ENCODE measurements around the gene PICALM.
"Not testable (repeated sequence)": the region's sequence is repeated elsewhere in the genome, so short reads cannot be mapped to it uniquely, and the experiment has no call there.

PICALM gene

GRCh38 chr11:85970593-85970992 is 98.3 kb downstream of the PICALM start:
- DNase-seq, result no peak

GRCh38 chr11:85967457-85967856 is 101.4 kb downstream of the PICALM start:
- DNase-seq, result no peak

- no peak for DNase-seq
These were observed 103.7 kb downstream of the PICALM start for GRCh38 chr11:85965202-85965601.

- no peak for DNase-seq
These were observed 106.9 kb downstream of the PICALM start for GRCh38 chr11:85961930-85962363.

GRCh38 chr11:85961130-85961529 is 107.8 kb downstream of the PICALM start:
- no peak for DNase-seq

GRCh38 chr11:85960678-85961077 is 108.2 kb downstream of the PICALM start:
- no peak for DNase-seq

GRCh38 chr11:85955531-85955930 is 113.4 kb downstream of the PICALM start:
- DNase-seq, result no peak

GRCh38 chr11:85953491-85954143 is 115.3 kb downstream of the PICALM start:
- DNase-seq, result no peak

- not testable (repeated sequence) for DNase-seq
These were observed 116.8 kb downstream of the PICALM start for GRCh38 chr11:85952108-85952485.

- DNase-seq, result no peak
These were observed 117.3 kb downstream of the PICALM start for GRCh38 chr11:85951428-85952107.

GRCh38 chr11:85951049-85951405 is 117.9 kb downstream of the PICALM start:
- DNase-seq, result no peak

GRCh38 chr11:85950317-85951048 is 118.4 kb downstream of the PICALM start:
- no peak for DNase-seq

GRCh38 chr11:85949798-85950197 is 119.1 kb downstream of the PICALM start:
- DNase-seq, result no peak

GRCh38 chr11:85948884-85949283 is 120.0 kb downstream of the PICALM start:
- no peak for DNase-seq

- no peak for DNase-seq
These were observed 121.2 kb downstream of the PICALM start for GRCh38 chr11:85947431-85948272.

GRCh38 chr11:85946221-85946620 is 122.7 kb downstream of the PICALM start:
- no peak for DNase-seq

GRCh38 chr11:85945788-85946187 is 123.1 kb downstream of the PICALM start:
- DNase-seq, result no peak

GRCh38 chr11:85945296-85945695 is 123.6 kb downstream of the PICALM start:
- DNase-seq, result no peak

- no peak for DNase-seq
These were observed 127.4 kb downstream of the PICALM start for GRCh38 chr11:85941380-85941973.

- DNase-seq, result no peak
These were observed 129.5 kb downstream of the PICALM start for GRCh38 chr11:85939099-85940015.

GRCh38 chr11:85937835-85938234 is 131.0 kb downstream of the PICALM start:
- DNase-seq, result no peak

- no peak for DNase-seq
These were observed 133.1 kb downstream of the PICALM start for GRCh38 chr11:85935751-85936150.

All from activated gamma-delta T cell (primary cell).